H9 (cell line): ENCODE data around the gene PDZD2. TPM values are rescaled to one million over a fixed set of nuclear protein-coding genes. Genes with fewer than 3 reads are reported as not detected.

ENCODE experiments used
- DNase-seq: peaks from one replicate; pipeline ENCODE4 v3.0.0-alpha.2; 2017
- H2AFZ ChIP-seq: one replicate; pipeline ENCODE4 v1.6.1; 2013; ENCODE audit warnings: mild to moderate bottlenecking, low read length, control low read depth, moderate library complexity
- H2AK5ac ChIP-seq: 2 replicates; pipeline ENCODE4 v1.6.1; 2013; ENCODE audit warnings: low read length, control low read depth, mixed read lengths; ENCODE audit not compliant: insufficient read length
- H2BK120ac ChIP-seq: one replicate; pipeline ENCODE4 v1.6.1; 2013; ENCODE audit warnings: low read depth, mild to moderate bottlenecking, low read length, control low read depth, inconsistent platforms; ENCODE audit not compliant: poor library complexity, severe bottlenecking
- H2BK12ac ChIP-seq: 2 replicates; pipeline ENCODE4 v1.6.1; 2013; ENCODE audit warnings: low read length, control low read depth, mixed read lengths, low read depth; ENCODE audit not compliant: insufficient read length
- H2BK15ac ChIP-seq: 2 replicates; pipeline ENCODE4 v1.6.1; 2013; ENCODE audit warnings: low read depth, low read length, control low read depth
- H2BK20ac ChIP-seq: one replicate; pipeline ENCODE4 v1.6.1; 2013; ENCODE audit warnings: low read depth, mild to moderate bottlenecking, low read length, control low read depth, inconsistent platforms; ENCODE audit not compliant: poor library complexity, severe bottlenecking
- H2BK5ac ChIP-seq: 2 replicates; pipeline ENCODE4 v1.6.1; 2013; ENCODE audit warnings: low read length, control low read depth, mixed read lengths; ENCODE audit not compliant: insufficient read length
- H3K14ac ChIP-seq: 2 replicates; pipeline ENCODE4 v1.6.1; 2013; ENCODE audit warnings: low read length, control low read depth; ENCODE audit not compliant: insufficient read depth
- H3K18ac ChIP-seq: 2 replicates; pipeline ENCODE4 v1.6.1; 2013; ENCODE audit warnings: low read depth, mild to moderate bottlenecking, mixed read lengths, low read length, control low read depth; ENCODE audit not compliant: insufficient read length
- H3K23ac ChIP-seq: 2 replicates; pipeline ENCODE4 v1.6.1; 2013; ENCODE audit warnings: low read length, control low read depth, mixed read lengths, low read depth; ENCODE audit not compliant: insufficient read length
- H3K23me2 ChIP-seq: 2 replicates; pipeline ENCODE4 v1.6.1; 2013; ENCODE audit warnings: low read depth, mild to moderate bottlenecking, mixed read lengths, low read length, control low read depth; ENCODE audit not compliant: insufficient read length, poor library complexity, severe bottlenecking
- H3K27ac ChIP-seq: 2 replicates; pipeline ENCODE4 v1.5.1; 2013; ENCODE audit warnings: low read length, control low read depth, mixed read lengths, low read depth; ENCODE audit not compliant: insufficient read length
- H3K27me3 ChIP-seq: 2 replicates; pipeline ENCODE4 v1.6.1; 2013; ENCODE audit warnings: low read length, control low read depth, inconsistent platforms; ENCODE audit not compliant: insufficient read depth
- H3K4ac ChIP-seq: 2 replicates; pipeline ENCODE4 v1.6.1; 2013; ENCODE audit warnings: low read depth, mild to moderate bottlenecking, control low read depth, inconsistent platforms, low read length, moderate library complexity
- H3K4me1 ChIP-seq: 2 replicates; pipeline ENCODE4 v1.6.1; 2013; ENCODE audit warnings: low read length, control low read depth, inconsistent platforms; ENCODE audit not compliant: insufficient read depth
- H3K4me2 ChIP-seq: 2 replicates; pipeline ENCODE4 v1.6.1; 2013; ENCODE audit warnings: low read length, control low read depth, mixed read lengths; ENCODE audit not compliant: insufficient read length, insufficient read depth
- H3K56ac ChIP-seq: 2 replicates; pipeline ENCODE4 v1.6.1; 2013; ENCODE audit warnings: low read depth, mild to moderate bottlenecking, mixed read lengths, low read length, control low read depth; ENCODE audit not compliant: insufficient read length
- H3K79me1 ChIP-seq: 2 replicates; pipeline ENCODE4 v1.6.1; 2013; ENCODE audit warnings: low read depth, mild to moderate bottlenecking, moderate library complexity, low read length, control low read depth, inconsistent platforms; ENCODE audit not compliant: insufficient read depth, poor library complexity, severe bottlenecking
- H3K79me2 ChIP-seq: 2 replicates; pipeline ENCODE4 v1.6.1; 2013; ENCODE audit warnings: low read length, control low read depth, inconsistent platforms; ENCODE audit not compliant: insufficient read depth
- H3K9ac ChIP-seq: 2 replicates; pipeline ENCODE4 v1.6.1; 2013; ENCODE audit warnings: low read length, control low read depth, mixed read lengths; ENCODE audit not compliant: insufficient read length; ENCODE audit errors: extremely low read depth
- H3K9me3 ChIP-seq: one replicate; pipeline ENCODE4 v1.6.1; 2013; ENCODE audit warnings: low read depth, low read length, inconsistent platforms; ENCODE audit not compliant: control insufficient read depth
- H3T11ph ChIP-seq: one replicate; pipeline ENCODE4 v1.6.1; 2013; ENCODE audit warnings: mild to moderate bottlenecking, low read length, control low read depth, inconsistent platforms
- H4K20me1 ChIP-seq: one replicate; pipeline ENCODE4 v1.6.1; 2013; ENCODE audit not compliant: control insufficient read depth, insufficient read length, insufficient read depth
- H4K5ac ChIP-seq: 2 replicates; pipeline ENCODE4 v1.6.1; 2013; ENCODE audit warnings: low read depth, mild to moderate bottlenecking, mixed read lengths, low read length, control low read depth; ENCODE audit not compliant: insufficient read length
- H4K8ac ChIP-seq: replicated peaks from 2 replicates; pipeline ENCODE4 v1.6.1; 2013; ENCODE audit warnings: low read length, control low read depth, mixed read lengths, low read depth; ENCODE audit not compliant: insufficient read length
- H4K91ac ChIP-seq: 2 replicates; pipeline ENCODE4 v1.6.1; 2013; ENCODE audit warnings: low read depth, mild to moderate bottlenecking, moderate library complexity, mixed read lengths, low read length, control low read depth; ENCODE audit not compliant: insufficient read length
- H3K27ac Mint-ChIP-seq, 3 experiments: 2 replicates in 2 of 3; 3 replicates in 1 of 3; pipeline ENCODE4 v1.8.0; 2020 to 2021; ENCODE audit warnings: mixed read lengths in 3 of 3, mild to moderate bottlenecking in 1 of 3, moderate library complexity in 1 of 3
- H3K27me3 Mint-ChIP-seq: 2 replicates; pipeline ENCODE4 v1.8.0; 2021; ENCODE audit warnings: low read depth, mild to moderate bottlenecking, moderate library complexity, mixed read lengths
- H3K36me3 Mint-ChIP-seq, 3 experiments: 2 replicates in 2 of 3; 3 replicates in 1 of 3; pipeline ENCODE4 v1.8.0; 2020 to 2021; ENCODE audit warnings: low read depth in 3 of 3, mixed read lengths in 3 of 3; ENCODE audit not compliant: insufficient read depth in 1 of 3
- H3K4me1 Mint-ChIP-seq, 2 experiments: 2 replicates each; pipeline ENCODE4 v1.8.0; 2020; ENCODE audit warnings: mixed read lengths in 2 of 2
- H3K4me3 Mint-ChIP-seq, 2 experiments: 2 replicates in 1 of 2; 3 replicates in 1 of 2; pipeline ENCODE4 v1.8.0; 2020 to 2021; ENCODE audit warnings: mild to moderate bottlenecking in 2 of 2, mixed read lengths in 2 of 2, moderate library complexity in 1 of 2
- H3K9me3 Mint-ChIP-seq, 2 experiments: 2 replicates in 1 of 2; 3 replicates in 1 of 2; pipeline ENCODE4 v1.8.0; 2020; ENCODE audit warnings: mild to moderate bottlenecking in 2 of 2, mixed read lengths in 2 of 2, moderate library complexity in 1 of 2
- CTCF ChIP-seq: fragments of 200-600 bp; sonication (generic); conservative IDR thresholded peaks from 3 replicates; pipeline ENCODE4 v1.8.0; 2021; ENCODE audit warnings: antibody characterized with exemption, mild to moderate bottlenecking
- WGBS: extraction: QIAGEN DNeasy Blood & Tissue Kit; methylation state at CpG from one replicate; pipeline ENCODE4 v1.1.7; 2013; ENCODE audit warnings: missing lambda C conversion rate, low lambda C conversion rate, mixed read lengths; ENCODE audit not compliant: insufficient read length; ENCODE audit errors: extremely low coverage; 5-methylcytosine and 5-hydroxymethylcytosine counted together
- total RNA-seq: library from RNA; stranded (reverse); gene quantifications from 2 replicates; pipeline ENCODE4 v1.2.1, GENCODE V29; 2021

The PDZD2 gene
- total RNA-seq, 1 experiment from 2014 or later, result 9.9 TPM

- Histone ChIP-seq H3K9me3 (no peaks in the 10 kb centered on the region), H2BK12ac (no peak overlapping the region), H3K23ac (no peak overlapping the region), H4K20me1 (no peaks in the 10 kb centered on the region), H2BK5ac (no peak overlapping the region), H3T11ph (no peak overlapping the region), H3K27me3 (no peaks in the 10 kb centered on the region), H3K79me2 (no peaks in the 10 kb centered on the region), H3K18ac (no peak overlapping the region), H3K27ac (no peak overlapping the region), H3K4me1 (peaks cover 11% of the 10 kb centered on the region; the same call in 1 of the 2 replicates), H3K56ac (no peak overlapping the region), H4K91ac (no peak overlapping the region), H2AK5ac (no peak overlapping the region), H2BK15ac (no peak overlapping the region), H3K14ac (no peak overlapping the region), H3K23me2 (no peaks in the 10 kb centered on the region), H2BK120ac (no peak overlapping the region), H3K79me1 (no peaks in the 10 kb centered on the region), H2AFZ (no peak overlapping the region), H3K4ac (no peak overlapping the region), H3K9ac (no peak overlapping the region), H4K5ac (no peak overlapping the region), H2BK20ac (no peak overlapping the region), H4K8ac (no peak overlapping the region), H3K4me2 (no peak overlapping the region)
- no peak for DNase-seq
- H3K27me3 Mint-ChIP-seq, result no peaks in the 10 kb centered on the region
- peaks cover 21 to 24% of the 10 kb centered on the region in 2 experiments for H3K4me1 Mint-ChIP-seq
- H3K36me3 Mint-ChIP-seq, result no peaks in the 10 kb centered on the region
- peak overlapping the region in 2 of 3 experiments; percentile 14 to 88; a peak in 1 of 7 replicates for H3K27ac Mint-ChIP-seq
- no peak for TF ChIP-seq CTCF
- no peaks in the 10 kb centered on the region; a peak in 1 of 5 replicates for H3K9me3 Mint-ChIP-seq
- no CpG with 5 or more reads among the region's 11 CpGs for WGBS
- no peak overlapping the region for H3K4me3 Mint-ChIP-seq
Observed at GRCh38 chr5:31682025-31682424, 43.1 kb downstream of the PDZD2 start.
